OCI-M1 (cell line): ENCODE data around the gene FOXD4.
"Not testable (repeated sequence)": the region's sequence is repeated elsewhere in the genome, so short reads cannot be mapped to it uniquely, and the experiment has no call there.

Experiments
- DNase-seq: peaks from one replicate; lab custom pipeline; 2025; lab: John Stamatoyannopoulos, UW

Gene FOXD4

DNA sequence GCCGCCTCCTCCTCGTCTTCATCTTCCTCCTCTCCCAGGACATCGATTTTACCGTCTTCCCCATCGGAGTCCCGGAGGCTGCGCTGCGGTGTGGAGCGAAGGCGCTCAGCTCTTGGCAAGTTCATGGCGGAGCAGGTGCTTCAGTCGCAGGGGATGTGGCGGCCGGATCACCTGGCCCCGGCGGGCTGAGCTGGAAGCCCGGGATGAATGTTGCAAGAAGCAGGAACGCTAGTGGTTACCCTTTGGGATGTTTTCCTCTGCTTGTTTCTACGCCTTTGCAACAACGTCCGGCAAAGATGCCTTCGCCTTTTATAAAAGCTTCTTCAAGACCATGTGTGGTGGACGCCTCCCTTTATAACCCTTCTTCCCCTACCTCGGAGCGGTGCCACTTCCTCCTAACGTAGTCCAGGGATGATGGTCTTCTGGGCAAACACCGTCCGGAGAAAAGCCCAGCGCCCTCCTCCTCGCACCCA, at the start of gene FOXD4:
FOXD4 (minus strand) TSS at position 423 of the 473 bp plus-strand sequence; CDS start at position 125, 298 bp downstream.
- DNase-seq = not testable (repeated sequence)

DNA sequence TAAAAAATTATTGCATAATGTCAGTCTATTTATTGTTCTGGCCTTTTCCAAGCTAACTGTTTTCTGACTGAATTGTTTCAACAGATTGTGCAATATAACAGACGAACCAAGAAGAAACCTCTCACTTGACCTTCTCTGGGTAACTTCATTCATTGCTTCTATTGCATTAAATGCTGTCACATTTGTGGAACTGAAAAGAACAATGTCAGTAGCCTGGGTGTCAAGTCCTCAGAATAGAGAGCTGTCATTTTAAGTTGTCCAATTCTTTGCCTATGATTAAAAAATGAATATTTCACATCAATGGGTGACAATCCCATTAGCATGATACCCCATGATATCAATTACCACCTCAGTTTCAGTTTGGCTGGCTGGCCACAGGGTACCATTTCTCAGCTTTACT, 41.7 kb upstream of the FOXD4 start:
- DNase-seq = not testable (repeated sequence)

DNA sequence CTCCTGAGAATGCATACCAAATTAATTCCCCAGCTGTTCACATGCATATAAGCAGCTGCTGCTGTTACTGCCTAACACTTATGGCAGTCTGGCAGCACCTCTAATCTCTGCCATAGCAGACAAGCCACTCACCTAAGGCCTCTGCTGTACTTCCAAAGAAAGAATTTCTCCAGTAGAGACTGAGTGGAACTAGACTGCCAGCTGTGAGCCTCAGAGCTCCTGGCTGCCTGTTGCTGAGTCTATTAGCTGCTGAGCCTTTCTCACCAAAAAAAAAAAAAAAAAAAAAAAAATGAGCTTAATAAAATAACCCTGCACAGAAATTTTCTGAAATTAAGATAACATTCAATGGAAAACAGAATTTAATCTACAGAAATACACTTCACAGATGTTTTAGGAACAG, 33.0 kb upstream of the FOXD4 start:
- DNase-seq = not testable (repeated sequence)

DNA sequence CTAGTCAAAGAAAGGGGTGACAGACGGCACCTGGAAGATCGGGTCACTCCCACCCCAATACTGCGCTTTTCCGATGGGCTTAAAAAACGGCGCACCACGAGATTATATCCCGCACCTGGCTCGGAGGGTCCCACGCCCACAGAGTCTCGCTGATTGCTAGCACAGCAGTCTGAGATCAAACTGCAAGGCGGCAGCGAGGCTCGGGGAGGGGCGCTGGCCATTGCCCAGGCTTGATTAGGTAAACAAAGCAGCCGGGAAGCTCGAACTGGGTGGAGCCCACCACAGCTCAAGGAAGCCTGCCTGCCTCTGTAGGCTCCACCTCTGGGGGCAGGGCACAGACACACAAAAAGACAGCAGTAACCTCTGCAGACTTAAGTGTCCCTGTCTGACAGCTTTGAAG, 21.7 kb upstream of the FOXD4 start:
- not testable (repeated sequence) for DNase-seq

DNA sequence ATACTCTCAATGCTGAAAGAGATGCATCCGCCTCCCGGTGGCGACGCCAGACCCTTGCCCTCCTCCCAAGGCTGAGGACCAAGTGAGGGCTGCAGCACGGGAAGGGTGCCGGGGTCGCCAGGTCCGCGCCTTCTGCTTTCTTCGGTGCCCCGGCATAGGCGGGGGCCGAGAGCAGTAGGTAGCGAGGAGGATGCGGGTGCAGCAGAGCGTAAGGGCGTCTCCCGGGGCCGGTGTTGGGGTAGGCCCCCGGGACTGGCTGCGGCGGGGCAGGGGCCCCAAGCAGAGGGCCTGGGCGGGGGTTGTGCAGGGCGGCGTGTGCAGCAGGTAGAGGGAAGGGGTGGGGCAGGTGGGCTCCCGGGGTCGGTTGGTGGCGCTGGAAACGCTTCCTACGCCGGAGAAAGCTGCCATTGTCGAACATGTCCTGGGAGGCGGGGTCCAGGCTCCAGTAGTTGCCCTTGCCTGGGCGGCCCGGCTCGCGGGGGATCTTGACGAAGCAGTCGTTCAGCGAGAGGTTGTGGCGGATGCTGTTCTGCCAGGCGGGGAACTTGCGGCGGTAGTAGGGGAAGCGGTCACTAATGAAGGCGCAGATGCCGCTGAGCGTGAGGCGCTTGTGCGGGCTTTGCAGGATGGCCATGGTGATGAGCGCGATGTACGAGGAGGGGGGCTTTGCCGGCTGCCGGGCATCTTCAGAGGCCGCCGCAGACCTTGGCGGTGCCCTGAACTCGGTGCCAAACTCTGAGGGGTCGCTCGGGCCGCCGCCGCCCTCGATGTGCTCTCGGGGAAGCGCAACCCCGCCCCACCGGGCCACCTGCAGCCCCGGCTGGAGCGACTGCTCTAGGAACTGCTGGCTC, 848 bp downstream of the FOXD4 start:
- DNase-seq = not testable (repeated sequence)

DNA sequence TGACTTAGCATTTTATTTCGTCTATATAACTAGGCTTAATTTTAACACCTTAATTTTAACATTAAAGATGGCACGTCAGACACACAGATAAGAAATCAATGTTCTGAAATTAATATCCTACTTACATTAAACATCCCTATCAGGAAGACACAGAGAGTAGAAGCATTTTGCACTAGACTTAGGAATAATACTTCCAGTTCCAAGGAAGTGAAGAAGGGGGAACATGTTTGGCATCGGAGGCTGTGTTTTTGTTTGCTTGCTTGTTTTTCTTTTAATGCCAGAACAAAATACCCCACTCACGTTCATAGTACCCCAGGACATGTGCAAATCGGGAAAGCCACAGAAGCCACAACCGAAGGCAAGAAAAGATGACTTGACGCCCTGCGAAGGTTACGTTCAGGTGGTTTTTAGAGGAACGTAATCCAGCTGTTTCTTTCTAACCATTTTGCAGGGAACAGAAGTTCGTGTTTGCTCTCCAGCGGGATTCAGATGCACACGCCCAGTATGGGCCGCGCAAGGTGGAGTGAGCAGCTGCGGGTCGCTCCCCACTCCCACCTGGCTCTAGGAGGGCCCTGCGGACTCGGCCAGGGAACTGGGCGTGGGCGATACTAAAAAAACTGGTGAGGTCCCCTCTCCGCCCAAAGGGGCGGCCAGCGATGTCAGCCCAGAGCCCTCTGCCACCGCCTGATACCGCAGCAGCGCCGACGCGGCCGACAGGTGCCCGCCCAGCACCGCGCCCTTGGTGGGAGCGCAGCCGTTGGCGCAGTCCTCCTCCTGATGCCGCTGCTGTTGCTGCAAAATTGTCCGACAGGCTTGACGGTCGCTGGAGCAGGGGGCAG, 1.8 kb downstream of the FOXD4 start:
- DNase-seq = not testable (repeated sequence)

DNA sequence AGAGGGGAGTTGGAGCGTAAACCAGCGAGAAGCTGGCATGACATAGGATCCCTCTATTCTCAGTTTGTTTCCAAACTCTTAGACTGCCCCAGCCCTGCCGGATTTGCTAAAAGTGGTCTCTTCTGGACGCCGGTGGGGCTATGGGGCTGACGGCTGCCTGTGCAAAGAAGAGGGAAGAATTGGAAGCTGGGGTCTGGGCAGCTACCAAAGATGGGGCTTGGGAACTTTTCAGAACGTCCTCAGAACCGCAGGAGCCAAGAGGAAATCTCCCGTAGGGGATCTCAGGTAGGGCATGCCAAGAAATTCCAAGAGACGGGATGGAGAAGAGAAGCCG, 3.1 kb downstream of the FOXD4 start:
- not testable (repeated sequence) for DNase-seq

DNA sequence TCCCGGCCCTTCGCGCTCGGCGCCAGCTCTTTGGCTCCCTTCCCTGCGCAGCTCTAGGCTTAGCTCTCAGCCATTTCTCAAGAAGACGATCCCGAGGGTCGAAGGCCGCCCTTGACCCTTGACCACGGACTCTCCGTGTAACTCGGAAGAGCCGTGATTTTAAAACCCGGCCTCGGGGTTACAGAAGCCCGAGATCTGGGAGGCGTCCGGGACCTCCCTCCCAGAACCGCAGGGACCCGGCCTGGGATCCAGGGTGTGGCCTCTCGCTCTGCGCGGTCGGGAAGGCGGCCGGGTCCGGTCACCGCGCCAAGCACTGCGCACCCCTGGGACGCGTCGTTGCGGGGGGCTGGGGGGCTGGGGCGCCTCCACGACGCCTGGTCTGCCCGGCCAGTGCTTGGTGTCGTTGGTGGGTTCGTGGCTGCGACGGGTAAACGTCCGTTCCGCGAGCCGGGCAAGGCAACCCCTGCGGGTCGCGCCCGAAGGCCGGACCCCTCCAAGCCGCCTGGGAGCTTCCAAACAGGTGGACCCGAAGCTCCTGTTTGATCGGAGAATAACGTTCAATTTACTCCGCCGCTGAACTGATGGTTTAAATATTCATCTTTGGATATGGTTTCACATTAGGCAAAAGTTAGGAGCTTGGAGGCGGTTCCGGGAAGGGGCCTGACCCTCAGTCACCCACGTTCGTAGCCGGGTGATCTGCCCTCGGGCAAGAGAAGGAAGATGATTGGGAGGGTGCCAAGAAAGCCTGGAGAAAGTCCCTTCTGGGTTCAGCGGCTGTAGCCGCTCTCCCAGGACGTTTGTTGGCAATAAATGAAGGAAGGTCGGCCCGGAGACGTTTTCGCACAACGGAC, 3.7 kb downstream of the FOXD4 start:
- peak; percentile 10 for DNase-seq

DNA sequence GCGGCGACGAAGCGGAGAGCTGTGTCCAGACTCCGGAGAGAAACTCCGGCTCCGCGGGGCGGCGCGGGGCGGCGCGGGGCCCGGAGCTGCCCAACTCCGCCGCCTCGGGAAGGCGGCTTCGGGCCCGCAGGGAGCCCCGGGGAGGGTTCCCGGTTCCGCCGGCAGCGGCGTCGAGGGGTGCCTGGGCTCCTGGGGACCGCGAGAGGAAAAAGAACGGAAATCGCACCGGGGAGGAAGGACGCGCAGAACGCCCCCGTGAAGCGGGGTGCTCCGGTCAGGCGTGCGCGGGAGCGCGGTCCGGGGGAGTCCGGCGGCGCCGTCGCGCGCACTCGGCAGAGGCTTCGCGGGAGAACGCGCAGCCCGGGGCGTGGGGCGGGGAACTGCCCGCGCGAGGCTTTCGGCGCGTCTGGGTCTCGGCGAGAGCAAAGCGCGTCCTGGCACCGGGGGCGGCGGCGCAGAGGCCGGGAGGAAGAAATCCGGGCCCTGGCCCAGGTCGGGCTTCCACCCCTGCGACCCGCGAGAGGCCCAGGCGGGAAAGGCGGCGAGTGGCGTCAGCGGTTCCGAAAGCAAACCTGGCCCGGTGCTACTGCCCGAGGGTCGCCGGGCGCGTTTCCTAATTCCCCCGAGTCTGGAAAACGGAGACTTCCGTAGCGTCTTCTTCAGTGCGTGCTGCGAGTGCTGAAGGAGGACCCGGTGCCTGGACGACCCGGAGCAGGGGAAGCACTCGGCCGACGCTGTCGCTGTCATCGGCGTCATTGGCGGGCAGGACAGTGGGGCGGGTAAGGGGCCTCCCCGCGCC, 4.5 kb downstream of the FOXD4 start:
- DNase-seq = peak; percentile 24

DNA sequence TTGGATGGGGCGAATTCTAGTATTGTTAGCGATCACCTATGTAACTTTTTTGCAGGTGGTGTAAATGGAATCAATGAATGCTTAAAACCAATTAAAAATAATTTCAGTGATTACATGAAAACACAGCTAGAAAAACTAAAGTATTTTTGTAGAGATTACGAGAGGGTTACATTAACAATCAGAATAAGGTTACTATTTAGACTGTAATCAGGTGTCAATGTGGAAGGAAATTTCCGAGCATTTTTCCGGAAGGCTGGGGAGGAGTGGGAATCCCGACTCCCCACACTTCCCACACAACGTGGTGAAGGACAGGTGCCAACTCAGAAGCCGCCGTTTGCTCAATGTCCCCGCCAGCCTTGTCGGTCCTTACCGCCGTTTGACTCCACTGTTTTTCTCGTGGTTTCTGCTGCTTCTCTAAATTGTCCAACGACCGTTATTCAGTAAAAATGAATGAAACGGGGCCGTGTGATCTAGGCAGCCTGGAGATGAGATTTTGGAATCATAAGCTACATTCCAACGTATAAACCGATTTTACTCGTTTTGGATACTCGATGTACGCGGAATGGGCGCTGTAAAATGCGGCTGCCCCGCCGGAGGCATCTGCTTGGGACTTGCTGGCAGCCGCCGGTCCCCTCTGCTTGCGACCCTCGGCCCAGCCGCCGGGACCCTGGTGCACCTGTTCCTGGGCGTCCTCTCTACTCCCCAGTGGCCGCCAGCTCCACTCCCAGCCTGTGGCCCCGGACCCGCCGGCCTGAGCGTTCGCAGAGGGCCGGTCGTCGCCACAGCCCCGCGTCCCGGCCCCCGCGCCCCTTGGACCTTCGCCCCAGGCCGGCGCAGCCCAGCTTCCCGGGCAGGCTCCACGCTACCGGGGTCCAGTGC, 5.4 kb downstream of the FOXD4 start:
- DNase-seq = not testable (repeated sequence)

DNA sequence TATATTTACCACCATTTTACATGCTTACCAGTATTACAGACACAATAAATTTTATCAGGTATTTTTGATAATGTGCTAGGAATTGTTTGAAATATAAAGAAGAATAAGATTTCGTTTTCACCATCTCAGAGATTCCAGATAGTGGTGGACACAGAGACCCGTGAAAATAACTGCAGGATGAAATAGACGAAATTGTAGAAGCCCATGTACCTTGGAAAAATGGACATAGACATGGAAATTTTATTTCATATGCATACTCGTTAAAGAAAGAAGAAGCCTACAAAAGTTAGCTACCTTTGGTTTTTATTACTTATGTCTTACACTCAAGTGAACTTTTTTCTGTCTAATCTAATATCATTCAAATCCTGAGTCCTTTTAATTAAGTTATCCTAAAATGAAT, 7.5 kb downstream of the FOXD4 start:
- not testable (repeated sequence) for DNase-seq

DNA sequence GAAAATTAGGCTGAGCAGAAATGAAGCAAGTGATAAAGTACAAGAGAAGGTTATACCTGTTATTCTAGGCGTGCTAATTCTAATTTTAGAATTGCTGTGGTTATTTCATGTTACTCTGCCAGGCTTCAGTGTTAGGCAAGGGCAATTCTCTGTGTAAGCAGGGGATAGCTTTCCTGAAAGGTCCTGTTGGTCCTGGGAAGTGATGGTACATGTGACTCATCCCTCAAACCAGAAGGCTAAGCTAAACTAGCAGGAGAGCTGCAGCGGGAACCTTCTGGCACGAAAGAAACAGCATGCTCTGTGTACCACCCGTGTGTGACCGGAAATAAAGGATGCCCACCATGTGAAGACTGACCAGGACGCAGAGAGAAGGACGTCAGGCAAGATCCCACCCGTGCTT, 8.7 kb downstream of the FOXD4 start:
- not testable (repeated sequence) for DNase-seq

DNA sequence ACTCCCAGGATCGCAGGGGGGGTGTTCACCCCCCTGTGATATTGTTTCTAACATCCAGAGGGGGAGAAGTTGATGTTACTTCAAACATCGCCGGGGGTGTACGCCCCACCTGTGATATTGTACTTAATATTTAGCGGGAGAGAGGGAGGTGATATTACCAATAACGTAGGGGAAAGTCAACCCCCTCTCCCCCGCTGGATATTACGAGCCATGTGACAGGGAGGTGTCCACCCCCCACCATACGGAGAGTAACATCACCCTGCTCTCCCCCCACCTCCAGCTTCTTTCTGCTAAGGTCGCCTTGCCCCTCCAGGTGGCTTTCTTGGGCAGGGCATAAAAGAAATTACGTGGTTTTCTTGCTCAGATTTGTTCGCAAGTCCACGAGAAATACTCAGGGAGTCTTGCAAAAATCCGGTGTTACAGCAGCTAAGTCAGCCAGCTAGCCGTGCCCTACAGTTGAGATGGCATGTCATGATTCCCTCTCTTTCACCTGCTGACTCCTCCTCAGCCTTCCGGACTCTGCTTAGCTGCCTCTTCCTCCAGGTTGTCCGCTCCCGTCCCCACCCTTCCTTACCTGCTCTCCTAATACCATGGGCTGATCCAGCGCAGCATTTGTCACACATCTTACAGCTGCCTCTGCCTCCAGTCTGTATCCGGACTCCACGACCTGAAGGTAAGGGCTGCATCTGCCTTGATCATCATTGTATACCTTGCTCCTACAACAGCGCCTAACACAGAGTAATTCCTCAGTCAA, 9.3 kb downstream of the FOXD4 start:
- not testable (repeated sequence) for DNase-seq

DNA sequence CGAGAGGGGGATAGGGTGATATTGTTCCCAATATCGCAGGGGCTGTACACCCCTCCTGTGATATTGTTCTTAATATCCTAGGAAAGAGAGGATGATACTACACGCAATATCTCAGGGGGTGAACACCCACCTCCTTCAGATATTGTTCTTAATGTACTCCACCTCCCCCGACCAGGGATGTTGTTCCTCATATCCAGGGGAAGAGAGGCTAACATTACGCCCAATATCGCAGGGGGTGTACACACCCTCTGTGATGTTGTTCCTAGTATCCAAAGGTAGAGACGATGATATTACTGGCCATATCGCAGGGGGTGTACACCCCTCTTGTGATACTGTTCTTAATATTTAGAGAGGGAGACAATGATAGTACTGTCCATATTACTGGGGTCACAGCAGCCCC, 12.2 kb downstream of the FOXD4 start:
- DNase-seq = not testable (repeated sequence)

DNA sequence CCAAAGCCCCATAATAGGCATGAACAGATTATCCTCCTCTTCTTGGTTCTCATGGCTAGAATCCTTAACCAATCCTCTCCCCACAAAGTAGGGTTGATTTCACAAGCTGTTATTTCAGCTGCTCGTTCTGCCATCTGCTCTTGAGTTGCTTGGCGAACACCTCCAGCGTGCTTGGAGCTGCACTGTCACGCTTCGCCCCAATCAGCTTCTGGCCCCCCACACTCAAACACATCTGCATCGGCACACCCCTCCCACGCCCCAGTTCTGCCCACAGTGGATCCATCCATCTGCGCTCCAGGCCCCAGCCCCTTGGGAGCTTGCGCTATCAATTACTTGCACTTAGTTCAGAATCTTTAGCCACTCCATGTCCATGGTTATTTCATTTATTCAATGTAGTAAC, 17.8 kb downstream of the FOXD4 start:
- DNase-seq = not testable (repeated sequence)

DNA sequence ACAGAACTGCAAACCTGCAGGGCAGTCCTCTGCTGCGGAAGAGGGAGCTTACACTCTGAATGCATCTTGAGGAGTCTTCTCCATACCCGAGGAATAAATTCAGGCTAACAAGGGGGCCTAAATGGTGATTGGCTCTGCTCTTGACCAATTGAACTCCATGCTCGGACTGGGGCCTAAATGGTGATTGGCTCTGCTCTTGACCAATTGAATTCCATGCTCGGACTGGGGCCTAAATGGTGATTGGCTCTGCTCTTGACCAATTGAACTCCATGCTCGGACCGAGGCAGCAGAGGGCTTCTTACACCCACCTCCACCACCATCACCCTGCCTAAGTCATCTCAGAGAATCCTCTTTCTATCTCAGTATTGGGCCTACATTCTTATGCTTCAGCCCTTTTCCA, 18.4 kb downstream of the FOXD4 start:
- not testable (repeated sequence) for DNase-seq

DNA sequence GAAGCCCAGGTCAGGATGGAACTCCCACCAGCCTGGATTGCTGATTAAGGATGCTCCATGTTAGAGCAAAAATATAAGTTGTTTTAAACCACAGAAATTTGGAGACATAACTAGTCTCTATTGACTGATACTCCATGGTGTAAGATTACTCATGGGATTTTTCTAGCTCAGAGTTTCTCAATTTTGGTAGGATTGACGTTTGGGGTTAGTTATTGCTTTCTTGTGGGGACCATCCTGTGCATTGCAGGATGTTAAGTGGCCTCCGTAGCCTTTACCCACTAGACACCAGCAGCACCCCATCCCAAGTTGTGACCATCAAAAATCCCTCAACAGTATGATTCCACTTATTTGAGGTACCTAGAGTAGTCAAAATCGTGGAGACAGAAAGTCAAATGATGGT, 19.4 kb downstream of the FOXD4 start:
- not testable (repeated sequence) for DNase-seq

DNA sequence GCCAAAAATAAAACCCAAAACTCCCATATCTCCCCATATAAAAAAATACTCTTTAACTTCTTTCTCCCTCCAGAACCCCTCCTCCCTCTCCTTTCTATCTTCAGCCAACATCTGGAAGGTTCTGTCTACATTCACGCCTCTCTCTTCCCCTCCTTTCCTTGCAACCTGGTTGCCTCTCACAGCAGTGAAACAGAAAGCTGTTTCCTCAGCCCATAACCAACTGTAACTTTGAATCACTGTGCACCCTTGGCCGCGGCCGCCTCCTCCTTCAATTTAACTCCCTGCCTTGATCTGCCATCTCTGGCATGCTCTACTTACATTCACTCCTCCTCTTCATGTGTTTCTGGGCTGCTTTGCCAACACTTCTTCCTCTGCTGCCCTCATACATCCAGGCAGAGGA, 23.2 kb downstream of the FOXD4 start:
- peak; percentile 59 for DNase-seq

DNA sequence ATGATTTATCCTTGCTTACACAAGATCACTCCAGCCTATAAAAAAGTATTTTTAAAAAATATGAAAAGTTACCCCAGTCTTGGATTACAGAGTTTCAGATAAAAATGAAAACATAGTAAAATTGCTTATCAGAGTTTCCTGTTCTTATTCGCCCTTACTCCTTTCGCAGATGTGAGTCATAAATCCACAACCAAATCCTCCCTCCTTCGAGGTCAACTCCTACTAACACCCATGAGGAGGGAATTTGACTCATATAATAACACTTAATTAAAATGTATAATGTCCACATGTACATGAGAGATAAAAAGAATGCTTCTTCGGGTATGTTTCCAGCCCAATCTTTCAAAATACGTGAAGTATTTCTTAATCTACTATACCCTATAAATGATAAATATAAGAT, 23.9 kb downstream of the FOXD4 start:
- peak; percentile 57 for DNase-seq
